ENCODE results near the gene EXOC6.
"Not testable (repeated sequence)": the region's sequence is repeated elsewhere in the genome, so short reads cannot be mapped to it uniquely, and the experiment has no call there.

The EXOC6 gene

DNA sequence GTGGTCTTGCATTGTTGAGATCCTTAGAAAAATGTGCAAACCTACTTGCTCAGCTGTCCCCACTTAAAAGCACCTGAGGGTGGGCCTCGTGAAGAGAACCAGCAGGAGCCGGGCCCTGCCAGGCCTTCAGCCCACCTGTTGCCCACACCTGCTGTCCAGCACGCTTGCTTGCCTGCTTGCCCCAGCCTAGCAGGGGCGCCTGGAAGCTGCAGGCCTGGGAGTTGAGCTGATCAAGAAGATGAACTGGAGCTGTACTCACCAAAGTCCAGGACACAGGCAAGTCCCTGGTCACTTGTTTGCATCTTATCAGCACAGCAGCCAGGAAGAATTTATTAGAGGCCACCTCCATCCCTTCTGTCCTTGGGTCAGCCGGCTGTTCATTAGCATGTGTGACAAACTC lies 248.6 kb downstream of the EXOC6 start:
- Histone ChIP-seq H3K4me2 (ENCODE audit: low read length) (no peak overlapping the region), H3K9me2 (replicated peaks; ENCODE audit: control insufficient read depth, low read length) (no peaks in the 10 kb centered on the region), H3K4me1 (ENCODE audit: control insufficient read depth, low read length) (no peaks in the 10 kb centered on the region), H3K27ac (ENCODE audit: low read depth, low read length) (no peak overlapping the region), H3K27me3 (ENCODE audit: control insufficient read depth, low read length) (no peaks in the 10 kb centered on the region), H3F3A (ENCODE audit: control insufficient read depth, insufficient read depth) (no peaks in the 10 kb centered on the region), H3K9me3 (ENCODE audit: control insufficient read depth, insufficient read depth, low read length) (no peaks in the 10 kb centered on the region), H3K36me3 (ENCODE audit: control insufficient read depth, low read length) (no peaks in the 10 kb centered on the region), H4K20me1 (ENCODE audit: control insufficient read depth, insufficient read depth, low read depth, low read length) (no peaks in the 10 kb centered on the region), H3K4me3 (ENCODE audit: low read length) (no peak overlapping the region), H3K79me2 (ENCODE audit: control insufficient read depth, low read length) (no peaks in the 10 kb centered on the region)
- no peak for TF ChIP-seq CTCF (IDR thresholded peaks at IDR 0.05; ENCODE audit: low read depth, low read length, poor library complexity, severe bottlenecking)

DNA sequence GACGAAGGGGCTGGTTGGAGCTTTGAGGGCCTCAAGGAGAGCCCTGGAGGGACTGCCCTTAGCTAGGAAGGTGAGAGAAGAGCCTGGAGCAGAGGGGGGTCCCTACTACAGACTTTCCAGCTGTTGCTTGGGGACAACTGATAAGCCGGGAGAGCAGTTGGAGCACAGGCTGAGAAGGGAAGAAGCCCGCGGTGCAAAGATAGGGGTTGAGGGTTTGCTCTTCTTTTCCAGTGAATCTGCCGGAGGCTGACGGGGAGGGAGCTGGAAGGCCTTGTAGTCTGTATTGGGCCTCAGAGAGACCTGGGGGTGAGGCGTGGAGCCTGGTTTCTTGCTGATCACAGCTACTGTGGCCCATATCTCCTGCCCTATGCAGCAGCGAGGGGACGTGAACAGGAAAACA lies 249.1 kb downstream of the EXOC6 start:
- H3K27me3 ChIP-seq (ENCODE audit: control insufficient read depth, low read length), result no peaks in the 10 kb centered on the region
- H3K27ac ChIP-seq (ENCODE audit: low read depth, low read length), result no peak overlapping the region
- H3K4me2 ChIP-seq (ENCODE audit: low read length), result no peak overlapping the region
- H3K4me1 ChIP-seq (ENCODE audit: control insufficient read depth, low read length), result no peaks in the 10 kb centered on the region
- no peaks in the 10 kb centered on the region for H3F3A ChIP-seq (ENCODE audit: control insufficient read depth, insufficient read depth)
- TF ChIP-seq EZH2phosphoT487 (IDR thresholded peaks at IDR 0.05; ENCODE audit: borderline replicate concordance, low read length) (no peak), CTCF (IDR thresholded peaks at IDR 0.05; ENCODE audit: low read depth, low read length, poor library complexity, severe bottlenecking) (no peak)
- no peaks in the 10 kb centered on the region for H4K20me1 ChIP-seq (ENCODE audit: control insufficient read depth, insufficient read depth, low read depth, low read length)
- no peaks in the 10 kb centered on the region for H3K79me2 ChIP-seq (ENCODE audit: control insufficient read depth, low read length)
- no peaks in the 10 kb centered on the region for H3K9me2 ChIP-seq (replicated peaks; ENCODE audit: control insufficient read depth, low read length)
- H3K36me3 ChIP-seq (ENCODE audit: control insufficient read depth, low read length), result no peaks in the 10 kb centered on the region
- no peaks in the 10 kb centered on the region for H3K9me3 ChIP-seq (ENCODE audit: control insufficient read depth, insufficient read depth, low read length)
- H3K4me3 ChIP-seq (ENCODE audit: low read length), result no peak overlapping the region

DNA sequence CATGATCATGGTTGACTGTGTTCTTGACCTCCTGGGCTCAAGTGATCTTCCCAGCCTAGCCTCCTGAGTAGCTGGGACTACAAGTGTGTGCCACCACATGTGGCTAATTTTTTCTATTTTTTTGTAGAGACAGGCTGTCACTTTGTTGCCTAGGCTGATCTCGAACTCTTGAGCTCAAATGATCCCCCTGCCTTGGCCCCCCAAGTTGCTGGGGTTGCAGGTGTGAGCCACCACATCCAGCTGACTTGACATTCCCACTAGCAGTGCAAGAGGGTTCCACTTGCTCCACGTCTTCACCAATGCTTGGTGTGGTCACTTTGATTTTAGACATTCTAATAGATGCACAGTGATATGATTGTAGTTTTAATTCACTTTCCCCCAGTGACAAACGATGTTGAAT lies 250.5 kb downstream of the EXOC6 start:
- no peak overlapping the region for H3K27ac ChIP-seq (ENCODE audit: low read depth, low read length)
- no peak overlapping the region for H3K4me2 ChIP-seq (ENCODE audit: low read length)
- no peaks in the 10 kb centered on the region for H3K27me3 ChIP-seq (ENCODE audit: control insufficient read depth, low read length)
- TF ChIP-seq CTCF (IDR thresholded peaks at IDR 0.05; ENCODE audit: low read depth, low read length, poor library complexity, severe bottlenecking) (no peak), EZH2phosphoT487 (IDR thresholded peaks at IDR 0.05; ENCODE audit: borderline replicate concordance, low read length) (no peak)
- no peaks in the 10 kb centered on the region for H4K20me1 ChIP-seq (ENCODE audit: control insufficient read depth, insufficient read depth, low read depth, low read length)
- H3K4me3 ChIP-seq (ENCODE audit: low read length), result no peak overlapping the region
- no peaks in the 10 kb centered on the region for H3K4me1 ChIP-seq (ENCODE audit: control insufficient read depth, low read length)
- no peaks in the 10 kb centered on the region for H3K79me2 ChIP-seq (ENCODE audit: control insufficient read depth, low read length)
- no peaks in the 10 kb centered on the region for H3F3A ChIP-seq (ENCODE audit: control insufficient read depth, insufficient read depth)
- H3K9me2 ChIP-seq (replicated peaks; ENCODE audit: control insufficient read depth, low read length), result no peaks in the 10 kb centered on the region
- no peaks in the 10 kb centered on the region for H3K36me3 ChIP-seq (ENCODE audit: control insufficient read depth, low read length)
- H3K9me3 ChIP-seq (ENCODE audit: control insufficient read depth, insufficient read depth, low read length), result peaks cover 2% of the 10 kb centered on the region; the same call in 1 of the 2 replicates

DNA sequence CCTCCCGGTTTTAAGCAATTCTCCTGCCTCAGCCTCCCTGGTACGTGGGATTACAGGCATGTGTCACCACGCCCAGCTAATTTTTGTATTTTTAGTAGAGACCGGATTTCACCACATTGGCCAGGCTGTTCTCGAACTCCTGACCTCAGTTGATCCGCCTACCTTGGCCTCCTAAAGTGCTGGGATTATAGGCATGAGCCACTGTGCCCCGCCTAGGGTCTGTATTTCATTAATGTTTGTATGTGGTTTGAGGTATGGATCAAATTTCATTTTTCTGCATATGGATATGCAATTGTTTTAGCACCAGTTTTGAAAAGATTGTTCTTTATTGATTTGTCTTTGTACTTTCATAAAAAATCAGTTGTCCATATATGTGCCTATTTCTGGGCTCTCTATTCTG lies 251.3 kb downstream of the EXOC6 start:
- no peaks in the 10 kb centered on the region for H3K36me3 ChIP-seq (ENCODE audit: control insufficient read depth, low read length)
- TF ChIP-seq EZH2phosphoT487 (IDR thresholded peaks at IDR 0.05; ENCODE audit: borderline replicate concordance, low read length) (no peak), CTCF (IDR thresholded peaks at IDR 0.05; ENCODE audit: low read depth, low read length, poor library complexity, severe bottlenecking) (no peak)
- H3K9me2 ChIP-seq (replicated peaks; ENCODE audit: control insufficient read depth, low read length), result no peaks in the 10 kb centered on the region
- H3K4me1 ChIP-seq (ENCODE audit: control insufficient read depth, low read length), result no peaks in the 10 kb centered on the region
- H3F3A ChIP-seq (ENCODE audit: control insufficient read depth, insufficient read depth), result no peaks in the 10 kb centered on the region
- H3K4me3 ChIP-seq (ENCODE audit: low read length), result no peak overlapping the region
- H3K27ac ChIP-seq (ENCODE audit: low read depth, low read length), result no peak overlapping the region
- H4K20me1 ChIP-seq (ENCODE audit: control insufficient read depth, insufficient read depth, low read depth, low read length), result no peaks in the 10 kb centered on the region
- peaks cover 5% of the 10 kb centered on the region; the same call in 1 of the 2 replicates for H3K9me3 ChIP-seq (ENCODE audit: control insufficient read depth, insufficient read depth, low read length)
- H3K27me3 ChIP-seq (ENCODE audit: control insufficient read depth, low read length), result no peaks in the 10 kb centered on the region
- H3K79me2 ChIP-seq (ENCODE audit: control insufficient read depth, low read length), result no peaks in the 10 kb centered on the region
- H3K4me2 ChIP-seq (ENCODE audit: low read length), result no peak overlapping the region

DNA sequence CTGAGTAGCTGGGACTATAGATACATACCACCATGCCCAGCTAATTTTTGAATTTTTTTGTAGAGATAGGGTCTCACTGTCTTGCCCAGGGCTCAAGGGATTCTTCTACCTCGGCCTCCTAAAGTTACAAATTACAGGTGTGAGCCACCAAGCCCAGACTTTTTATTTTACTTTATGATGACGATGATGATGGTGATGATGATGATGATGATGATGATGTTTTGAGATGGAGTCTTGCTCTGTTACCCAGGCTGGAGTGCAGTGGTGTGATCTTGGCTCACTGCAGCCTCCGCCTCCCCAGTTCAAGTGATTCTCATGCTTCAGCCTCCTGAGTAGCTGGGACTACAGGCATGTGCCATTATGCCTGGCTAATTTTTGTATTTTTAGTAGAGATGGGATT lies 252.8 kb downstream of the EXOC6 start:
- H3K9me3 ChIP-seq (ENCODE audit: control insufficient read depth, insufficient read depth, low read length); H3K27ac ChIP-seq (ENCODE audit: low read depth, low read length); H3K79me2 ChIP-seq (ENCODE audit: control insufficient read depth, low read length); H3F3A ChIP-seq (ENCODE audit: control insufficient read depth, insufficient read depth); H3K4me2 ChIP-seq (ENCODE audit: low read length); H3K9me2 ChIP-seq (replicated peaks; ENCODE audit: control insufficient read depth, low read length); H3K27me3 ChIP-seq (ENCODE audit: control insufficient read depth, low read length); H3K4me3 ChIP-seq (ENCODE audit: low read length); H4K20me1 ChIP-seq (ENCODE audit: control insufficient read depth, insufficient read depth, low read depth, low read length); H3K36me3 ChIP-seq (ENCODE audit: control insufficient read depth, low read length); H3K4me1 ChIP-seq (ENCODE audit: control insufficient read depth, low read length): not testable (repeated sequence)

Measured in DOHH2 (cell line).